Loucy (cell line): Measurements from ENCODE around the gene KNDC1.

Experiments used
- H2AFZ ChIP-seq: fragments of 200-600 bp; sonication (generic); 2 replicates; pipeline ENCODE4 v1.6.0; 2016; ENCODE audit warnings: antibody characterized with exemption, mild to moderate bottlenecking, low read length, moderate library complexity
- H3F3A ChIP-seq: fragments of 200-600 bp; 2 replicates; pipeline ENCODE4 v1.6.0; 2016; ENCODE audit warnings: antibody characterized with exemption, low read depth, mild to moderate bottlenecking
- H3K27me3 ChIP-seq: fragments of 200-600 bp; sonication (generic); 2 replicates; pipeline ENCODE4 v1.6.1; 2014; ENCODE audit warnings: low read length, mild to moderate bottlenecking; ENCODE audit not compliant: insufficient read depth, poor library complexity, severe bottlenecking
- H3K36me3 ChIP-seq: fragments of 200-600 bp; sonication (generic); 2 replicates; pipeline ENCODE4 v1.6.1; 2016; ENCODE audit warnings: low read length; ENCODE audit not compliant: insufficient read depth
- H3K4me1 ChIP-seq: fragments of 200-600 bp; sonication (generic); 2 replicates; pipeline ENCODE4 v1.5.1; 2014; ENCODE audit warnings: low read length, mild to moderate bottlenecking; ENCODE audit not compliant: insufficient read depth, poor library complexity, severe bottlenecking
- H3K4me2 ChIP-seq: fragments of 200-600 bp; sonication (generic); 2 replicates; pipeline ENCODE4 v1.6.0; 2014; ENCODE audit warnings: antibody characterized with exemption, low read length, low read depth, mild to moderate bottlenecking; ENCODE audit not compliant: poor library complexity, severe bottlenecking
- H3K4me3 ChIP-seq: fragments of 200-600 bp; sonication (generic); 2 replicates; pipeline ENCODE4 v1.5.1; 2014; ENCODE audit warnings: low read length, mild to moderate bottlenecking, mixed read lengths; ENCODE audit not compliant: poor library complexity, severe bottlenecking
- H3K79me2 ChIP-seq: fragments of 200-600 bp; sonication (generic); 2 replicates; pipeline ENCODE4 v1.6.1; 2014; ENCODE audit warnings: low read length; ENCODE audit not compliant: insufficient read depth
- H3K9ac ChIP-seq: fragments of 200-600 bp; sonication (generic); 2 replicates; pipeline ENCODE4 v1.6.0; 2014; ENCODE audit warnings: mild to moderate bottlenecking, low read depth, low read length, moderate library complexity; ENCODE audit not compliant: poor library complexity, severe bottlenecking
- H3K9me2 ChIP-seq: fragments of 200-600 bp; sonication (generic); replicated peaks from 2 replicates; pipeline ENCODE4 v1.6.1; 2016; ENCODE audit warnings: low read depth, low read length, mixed read lengths
- H3K9me3 ChIP-seq: fragments of 200-600 bp; sonication (generic); 2 replicates; pipeline ENCODE4 v1.6.1; 2014; ENCODE audit warnings: mild to moderate bottlenecking, antibody characterized with exemption, low read length, low read depth; ENCODE audit not compliant: insufficient read depth
- H4K20me1 ChIP-seq: fragments of 200-600 bp; sonication (generic); 2 replicates; pipeline ENCODE4 v1.6.0; 2014; ENCODE audit warnings: antibody characterized with exemption, low read length, mild to moderate bottlenecking; ENCODE audit not compliant: insufficient read depth, poor library complexity, severe bottlenecking
- EZH2phosphoT487 ChIP-seq: fragments of 200-600 bp; IDR thresholded peaks from 2 replicates; pipeline ENCODE4 v1.6.1; 2018; ENCODE audit warnings: antibody characterized with exemption, mild to moderate bottlenecking, moderate library complexity, borderline replicate concordance
- TF ChIP-seq, protein P1 (sequence below): fragments of 200-600 bp; sonication (generic); conservative IDR thresholded peaks from 2 replicates; pipeline ENCODE4 v1.5.1; 2014; ENCODE audit warnings: mild to moderate bottlenecking, antibody characterized with exemption, low read length

Gene KNDC1

GRCh38 chr10:133196936-133197758, 37.1 kb downstream of the KNDC1 start:
- TF ChIP-seq, protein P1, sequence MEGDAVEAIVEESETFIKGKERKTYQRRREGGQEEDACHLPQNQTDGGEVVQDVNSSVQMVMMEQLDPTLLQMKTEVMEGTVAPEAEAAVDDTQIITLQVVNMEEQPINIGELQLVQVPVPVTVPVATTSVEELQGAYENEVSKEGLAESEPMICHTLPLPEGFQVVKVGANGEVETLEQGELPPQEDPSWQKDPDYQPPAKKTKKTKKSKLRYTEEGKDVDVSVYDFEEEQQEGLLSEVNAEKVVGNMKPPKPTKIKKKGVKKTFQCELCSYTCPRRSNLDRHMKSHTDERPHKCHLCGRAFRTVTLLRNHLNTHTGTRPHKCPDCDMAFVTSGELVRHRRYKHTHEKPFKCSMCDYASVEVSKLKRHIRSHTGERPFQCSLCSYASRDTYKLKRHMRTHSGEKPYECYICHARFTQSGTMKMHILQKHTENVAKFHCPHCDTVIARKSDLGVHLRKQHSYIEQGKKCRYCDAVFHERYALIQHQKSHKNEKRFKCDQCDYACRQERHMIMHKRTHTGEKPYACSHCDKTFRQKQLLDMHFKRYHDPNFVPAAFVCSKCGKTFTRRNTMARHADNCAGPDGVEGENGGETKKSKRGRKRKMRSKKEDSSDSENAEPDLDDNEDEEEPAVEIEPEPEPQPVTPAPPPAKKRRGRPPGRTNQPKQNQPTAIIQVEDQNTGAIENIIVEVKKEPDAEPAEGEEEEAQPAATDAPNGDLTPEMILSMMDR: no peak
- no peak for TF ChIP-seq EZH2phosphoT487
- H3F3A ChIP-seq: no peaks in the 10 kb centered on the region
- no peaks in the 10 kb centered on the region for H3K27me3 ChIP-seq
- H4K20me1 ChIP-seq: no peaks in the 10 kb centered on the region
- H3K9me3 ChIP-seq: peaks cover 7% of the 10 kb centered on the region; the same call in 1 of the 2 replicates
- no peak overlapping the region for H3K9ac ChIP-seq
- no peak overlapping the region for H3K4me3 ChIP-seq
- no peak overlapping the region for H3K4me2 ChIP-seq
- H3K4me1 ChIP-seq: no peaks in the 10 kb centered on the region
- H3K9me2 ChIP-seq: no peaks in the 10 kb centered on the region
- H3K36me3 ChIP-seq: no peaks in the 10 kb centered on the region
- no peaks in the 10 kb centered on the region for H3K79me2 ChIP-seq
- H2AFZ ChIP-seq: no peak overlapping the region

- Histone ChIP-seq H3K9me3 (peaks cover 9% of the 10 kb centered on the region; the same call in 1 of the 2 replicates), H3F3A (no peaks in the 10 kb centered on the region), H2AFZ (no peak overlapping the region), H3K4me1 (no peaks in the 10 kb centered on the region), H4K20me1 (no peaks in the 10 kb centered on the region), H3K27me3 (no peaks in the 10 kb centered on the region), H3K4me2 (no peak overlapping the region), H3K36me3 (no peaks in the 10 kb centered on the region), H3K4me3 (no peak overlapping the region), H3K79me2 (no peaks in the 10 kb centered on the region), H3K9me2 (no peaks in the 10 kb centered on the region), H3K9ac (no peak overlapping the region)
- TF ChIP-seq, protein P1: no peak
- no peak for TF ChIP-seq EZH2phosphoT487
Measured at GRCh38 chr10:133197786-133198185, 37.8 kb downstream of the KNDC1 start.

- H3K4me3 ChIP-seq: no peak overlapping the region
- H3K4me1 ChIP-seq: no peaks in the 10 kb centered on the region
- no peaks in the 10 kb centered on the region for H3K79me2 ChIP-seq
- no peak overlapping the region for H3K4me2 ChIP-seq
- H3K27me3 ChIP-seq: no peaks in the 10 kb centered on the region
- H2AFZ ChIP-seq: no peak overlapping the region
- no peaks in the 10 kb centered on the region for H3K36me3 ChIP-seq
- H3F3A ChIP-seq: no peaks in the 10 kb centered on the region
- no peaks in the 10 kb centered on the region for H3K9me2 ChIP-seq
- H3K9ac ChIP-seq: no peak overlapping the region
- TF ChIP-seq, protein P1: no peak
- TF ChIP-seq EZH2phosphoT487: no peak
- no peaks in the 10 kb centered on the region for H4K20me1 ChIP-seq
- H3K9me3 ChIP-seq: peaks cover 9% of the 10 kb centered on the region; the same call in 1 of the 2 replicates
Measured at GRCh38 chr10:133198206-133198605, 38.2 kb downstream of the KNDC1 start.
